Neutrophil (primary cell): Measurements from ENCODE around the gene ZBTB40.

Experiments
- H3K27ac ChIP-seq: fragments of 200-600 bp; sonication (generic); 2 replicates; pipeline ENCODE4 v1.5.1; 2016; ENCODE audit warnings: mild to moderate bottlenecking, moderate library complexity
- H3K27me3 ChIP-seq: fragments of 200-600 bp; sonication (generic); 2 replicates; pipeline ENCODE4 v1.6.0; 2016; ENCODE audit warnings: mild to moderate bottlenecking
- H3K36me3 ChIP-seq: fragments of 200-600 bp; sonication (generic); 2 replicates; pipeline ENCODE4 v1.5.1; 2017
- H3K4me1 ChIP-seq, 2 experiments: fragments of 200-600 bp in 1 of 2; sonication (generic) in 1 of 2; 1 replicate in 1 of 2; 2 replicates in 1 of 2; pipeline versions ENCODE4 v1.5.1 to v1.6.1; 2013 to 2016; ENCODE audit warnings: low read depth in 1 of 2, low read length in 1 of 2, mild to moderate bottlenecking in 1 of 2, moderate library complexity in 1 of 2; ENCODE audit not compliant: control insufficient read depth in 1 of 2, insufficient read depth in 1 of 2
- H3K4me3 ChIP-seq, 2 experiments: fragments of 200-600 bp in 1 of 2; sonication (generic) in 1 of 2; 1 replicate in 1 of 2; 2 replicates in 1 of 2; pipeline ENCODE4 v1.5.1; 2013 to 2016; ENCODE audit warnings: low read depth in 1 of 2, low read length in 1 of 2, mild to moderate bottlenecking in 1 of 2, moderate library complexity in 1 of 2
- H3K9me3 ChIP-seq: fragments of 200-600 bp; sonication (generic); 2 replicates; pipeline ENCODE4 v1.5.1; 2016
- TF ChIP-seq, protein P1 (sequence below): fragments of 200-600 bp; sonication (generic); IDR thresholded peaks from 2 replicates; pipeline ENCODE4 v1.5.1; 2016; ENCODE audit warnings: antibody characterized with exemption

ZBTB40 gene

GRCh38 chr1:22443332-22443731, 8.3 kb upstream of the ZBTB40 start:
- H3K4me1 ChIP-seq = no peaks in the 10 kb centered on the region
- no peak overlapping the region for H3K4me3 ChIP-seq
- peaks cover 16% of the 10 kb centered on the region for H3K27me3 ChIP-seq
- no peaks in the 10 kb centered on the region for H3K36me3 ChIP-seq
- TF ChIP-seq, protein P1, sequence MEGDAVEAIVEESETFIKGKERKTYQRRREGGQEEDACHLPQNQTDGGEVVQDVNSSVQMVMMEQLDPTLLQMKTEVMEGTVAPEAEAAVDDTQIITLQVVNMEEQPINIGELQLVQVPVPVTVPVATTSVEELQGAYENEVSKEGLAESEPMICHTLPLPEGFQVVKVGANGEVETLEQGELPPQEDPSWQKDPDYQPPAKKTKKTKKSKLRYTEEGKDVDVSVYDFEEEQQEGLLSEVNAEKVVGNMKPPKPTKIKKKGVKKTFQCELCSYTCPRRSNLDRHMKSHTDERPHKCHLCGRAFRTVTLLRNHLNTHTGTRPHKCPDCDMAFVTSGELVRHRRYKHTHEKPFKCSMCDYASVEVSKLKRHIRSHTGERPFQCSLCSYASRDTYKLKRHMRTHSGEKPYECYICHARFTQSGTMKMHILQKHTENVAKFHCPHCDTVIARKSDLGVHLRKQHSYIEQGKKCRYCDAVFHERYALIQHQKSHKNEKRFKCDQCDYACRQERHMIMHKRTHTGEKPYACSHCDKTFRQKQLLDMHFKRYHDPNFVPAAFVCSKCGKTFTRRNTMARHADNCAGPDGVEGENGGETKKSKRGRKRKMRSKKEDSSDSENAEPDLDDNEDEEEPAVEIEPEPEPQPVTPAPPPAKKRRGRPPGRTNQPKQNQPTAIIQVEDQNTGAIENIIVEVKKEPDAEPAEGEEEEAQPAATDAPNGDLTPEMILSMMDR = no peak
- H3K27ac ChIP-seq = no peak overlapping the region
- H3K9me3 ChIP-seq = peaks cover 4% of the 10 kb centered on the region

- TF ChIP-seq, protein P1 = no peak
- H3K4me3 ChIP-seq = no peak overlapping the region
- no peaks in the 10 kb centered on the region for H3K36me3 ChIP-seq
- no peak overlapping the region for H3K27ac ChIP-seq
- peaks cover 4% of the 10 kb centered on the region for H3K9me3 ChIP-seq
- peaks cover 16% of the 10 kb centered on the region for H3K27me3 ChIP-seq
- H3K4me1 ChIP-seq = no peaks in the 10 kb centered on the region
Observed at GRCh38 chr1:22444856-22445255, 6.8 kb upstream of the ZBTB40 start.

GRCh38 chr1:22447621-22448111, 4.0 kb upstream of the ZBTB40 start:
- Histone ChIP-seq H3K4me3 (no peak overlapping the region), H3K27me3 (peaks cover 16% of the 10 kb centered on the region), H3K4me1 (peaks cover 9 to 13% of the 10 kb centered on the region in 2 experiments), H3K36me3 (no peaks in the 10 kb centered on the region), H3K9me3 (no peaks in the 10 kb centered on the region), H3K27ac (no peak overlapping the region)
- TF ChIP-seq, protein P1 = no peak

DNA sequence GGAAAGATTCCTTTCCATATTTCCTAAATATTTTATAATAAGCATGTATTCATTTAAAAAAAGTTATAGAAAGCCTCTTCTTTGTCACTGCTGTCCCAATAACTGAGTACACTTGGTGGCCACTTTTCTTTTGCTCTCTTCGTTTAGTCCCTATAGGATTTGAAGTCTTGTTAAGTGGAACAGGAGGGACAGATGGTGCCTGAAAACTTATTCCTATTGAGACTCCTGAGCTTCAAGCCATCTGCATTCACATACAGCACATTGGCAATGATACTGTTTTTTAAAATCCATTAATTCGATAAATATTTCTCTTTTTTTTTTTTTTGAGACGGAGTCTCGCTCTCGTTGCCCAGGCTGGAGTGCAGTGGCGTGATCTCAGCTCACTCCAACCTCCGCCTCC, 2.0 kb upstream of the ZBTB40 start:
- H3K27ac ChIP-seq = no peak overlapping the region
- H3K36me3 ChIP-seq = no peaks in the 10 kb centered on the region
- H3K9me3 ChIP-seq = no peaks in the 10 kb centered on the region
- peaks cover 13 to 15% of the 10 kb centered on the region in 2 experiments for H3K4me1 ChIP-seq
- H3K27me3 ChIP-seq = peaks cover 9% of the 10 kb centered on the region
- TF ChIP-seq, protein P1 = no peak
- H3K4me3 ChIP-seq = no peak overlapping the region

DNA sequence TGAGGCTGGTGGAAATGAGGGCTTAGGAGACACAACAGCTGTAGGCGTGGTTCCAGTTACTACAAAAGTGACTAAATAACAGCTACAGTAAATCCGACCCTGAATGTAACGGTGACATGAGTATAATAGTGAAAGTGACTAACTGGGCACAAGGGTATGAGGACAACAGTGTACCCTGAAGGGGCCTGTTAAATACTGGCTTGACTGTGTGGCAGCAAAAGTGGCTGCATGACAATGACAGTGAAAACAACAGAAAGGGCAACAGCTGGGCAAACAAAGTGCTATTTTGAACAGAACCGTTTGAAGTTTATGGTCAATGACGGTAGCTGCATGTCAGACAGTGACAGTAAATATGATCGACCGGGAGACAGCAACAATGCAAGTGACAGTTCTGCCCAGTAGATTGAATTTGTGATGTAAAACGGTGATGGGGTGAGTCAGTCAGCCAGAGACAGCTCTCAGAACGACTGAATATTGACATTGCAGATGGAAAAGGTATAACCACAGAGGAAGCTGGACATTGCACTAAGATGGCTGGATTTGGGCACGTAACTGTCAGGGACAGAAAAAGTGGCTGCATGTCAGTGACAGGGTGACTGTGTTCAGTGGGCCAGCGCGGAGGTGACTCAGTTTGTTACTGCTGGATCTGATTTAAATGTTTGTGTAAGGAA, 1.2 kb upstream of the ZBTB40 start:
- TF ChIP-seq, protein P1 = no peak
- Histone ChIP-seq H3K27ac (no peak overlapping the region), H3K4me3 (no peak overlapping the region), H3K27me3 (peaks cover 9% of the 10 kb centered on the region), H3K9me3 (no peaks in the 10 kb centered on the region), H3K36me3 (no peaks in the 10 kb centered on the region), H3K4me1 (peaks cover 13 to 15% of the 10 kb centered on the region in 2 experiments)
